ENCODE data around the gene AK4.

- no peak for TF ChIP-seq CTCF (IDR thresholded peaks at IDR 0.05 in 4 of 5, conservative IDR thresholded peaks at IDR 0.05 in 1 of 5)
- no peak for TF ChIP-seq POLR2A (IDR thresholded peaks at IDR 0.05)
Measured at GRCh38 chr1:65103807-65104206, 44.2 kb upstream of the AK4 start.
